Fibroblast of lung (primary cell): ENCODE data around the gene OR52R1. TPM values are rescaled to one million over a fixed set of nuclear protein-coding genes. Genes with fewer than 3 reads are reported as not detected.

Experiments used
- DNase-seq, 2 donors: peaks; one replicate each; pipeline versions ENCODE4 v3.0.0 to v3.0.0-alpha.2; 2010; ENCODE audit warnings: low read depth in 2 of 2
- H2AFZ ChIP-seq: 2 replicates; pipeline ENCODE4 v1.5.1; 2012; ENCODE audit warnings: low read length, control low read depth, inconsistent platforms
- H3K27ac ChIP-seq: 2 replicates; pipeline ENCODE4 v1.5.1; 2011; ENCODE audit warnings: low read length, control low read depth; ENCODE audit not compliant: insufficient read depth
- H3K27me3 ChIP-seq: 2 replicates; pipeline ENCODE4 v1.5.1; 2011; ENCODE audit warnings: mild to moderate bottlenecking, low read length; ENCODE audit not compliant: control insufficient read depth, insufficient read depth
- H3K36me3 ChIP-seq: 2 replicates; pipeline ENCODE4 v1.5.1; 2011; ENCODE audit warnings: low read length; ENCODE audit not compliant: control insufficient read depth, insufficient read depth
- H3K4me1 ChIP-seq: 2 replicates; pipeline ENCODE4 v1.5.1; 2011; ENCODE audit warnings: low read length; ENCODE audit not compliant: control insufficient read depth, insufficient read depth; ENCODE audit errors: extremely low read depth
- H3K4me2 ChIP-seq: 2 replicates; pipeline ENCODE4 v1.5.1; 2011; ENCODE audit warnings: low read length, control low read depth; ENCODE audit not compliant: insufficient read depth; ENCODE audit errors: extremely low read depth
- H3K4me3 ChIP-seq, 4 experiments: fragments of 200-600 bp in 1 of 4; sonication (generic) in 1 of 4; replicated peaks in 1 of 4; 2 replicates each; pipeline ENCODE4 v1.5.1; 2011 to 2016; ENCODE audit warnings: low read length in 4 of 4, low read depth in 3 of 4, mild to moderate bottlenecking in 3 of 4, control low read depth in 2 of 4, inconsistent platforms in 1 of 4, mixed read lengths in 1 of 4; ENCODE audit not compliant: insufficient read depth in 1 of 4; ENCODE audit errors: control extremely low read depth in 1 of 4
- H3K79me2 ChIP-seq: 2 replicates; pipeline ENCODE4 v1.5.1; 2012; ENCODE audit warnings: mild to moderate bottlenecking, low read length, inconsistent platforms; ENCODE audit not compliant: control insufficient read depth, insufficient read depth
- H3K9ac ChIP-seq: 2 replicates; pipeline ENCODE4 v1.5.1; 2011; ENCODE audit warnings: mild to moderate bottlenecking, low read length, control low read depth; ENCODE audit not compliant: insufficient read depth
- H3K9me3 ChIP-seq: 2 replicates; pipeline ENCODE4 v1.5.1; 2012; ENCODE audit warnings: low read depth, low read length; ENCODE audit not compliant: control insufficient read depth, insufficient read depth
- H4K20me1 ChIP-seq: 2 replicates; pipeline ENCODE4 v1.5.1; 2011; ENCODE audit warnings: low read length; ENCODE audit not compliant: control insufficient read depth, insufficient read depth; ENCODE audit errors: extremely low read depth
- EZH2 ChIP-seq: IDR thresholded peaks from 2 replicates; pipeline ENCODE4 v1.5.1; 2012; ENCODE audit warnings: low read length, control low read depth, mild to moderate bottlenecking; ENCODE audit errors: missing control alignments
- polyA plus RNA-seq, 2 donors: library from polyadenylated mRNA; depleted of rRNA in 1 of 2; stranded (reverse) in 1 of 2; unstranded in 1 of 2; fragments of >200 nt; gene quantifications; 2 replicates each; pipeline ENCODE4 v1.2.1, GENCODE V29; 2011 to 2012; ENCODE audit warnings: missing spikeins in 1 of 2
- total RNA-seq: library from RNA; depleted of rRNA; stranded (reverse); fragments of >200 nt; gene quantifications from 2 replicates; pipeline ENCODE4 v1.2.1, GENCODE V29; 2014
- TF ChIP-seq, protein P1 (sequence below), 2 donors: IDR thresholded peaks in 1 of 2; conservative IDR thresholded peaks in 1 of 2; 1 replicate in 1 of 2; 2 replicates in 1 of 2; pipeline ENCODE4 v1.5.1; 2011 to 2012; ENCODE audit warnings: low read length in 2 of 2, control low read depth in 1 of 2, inconsistent platforms in 1 of 2, low read depth in 1 of 2, mild to moderate bottlenecking in 1 of 2

OR52R1 gene
- total and polyA plus RNA-seq, 2 donors (not counting 1 experiment from before 2014, with no cell fraction given): not detected

DNA sequence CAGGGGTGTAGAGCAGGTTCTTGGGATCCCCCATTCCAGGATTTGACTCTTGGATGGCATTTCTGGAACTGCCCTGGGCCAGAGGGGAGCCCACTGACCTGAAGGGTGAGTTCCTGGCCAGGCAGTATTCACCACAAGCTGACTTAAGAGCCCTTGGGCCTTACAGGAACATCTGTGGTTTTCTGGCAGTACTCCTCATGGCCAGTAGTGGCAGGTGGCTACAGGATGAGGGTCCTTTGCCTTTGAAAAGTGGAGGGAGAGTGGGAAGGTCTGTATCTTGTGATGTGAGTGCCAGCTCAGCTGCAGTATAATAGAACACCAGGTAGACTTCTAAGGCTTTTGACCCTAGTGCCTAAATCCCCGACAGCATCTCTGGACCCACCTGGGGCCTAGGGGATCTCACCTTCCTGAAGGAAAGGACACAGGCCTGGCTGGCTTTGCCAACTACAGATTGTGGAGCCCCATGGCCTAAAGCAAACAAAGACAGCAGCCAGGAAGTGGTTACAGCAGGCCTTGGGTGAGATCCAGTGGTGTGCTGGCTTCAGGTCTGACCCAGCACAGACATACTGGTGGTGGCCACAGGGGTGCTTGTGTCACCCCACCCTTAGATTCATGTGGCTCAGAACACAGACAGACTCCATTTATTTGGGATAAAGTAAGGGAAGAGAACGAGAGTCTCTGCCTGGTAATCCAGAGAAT is 35.8 kb upstream of the OR52R1 start:
- no peak overlapping the region for H3K9ac ChIP-seq
- no peaks in the 10 kb centered on the region for H3K9me3 ChIP-seq
- DNase-seq: no peak
- no peaks in the 10 kb centered on the region for H3K27me3 ChIP-seq
- H2AFZ ChIP-seq: no peak overlapping the region
- H3K27ac ChIP-seq: no peak overlapping the region
- TF ChIP-seq, protein P1, sequence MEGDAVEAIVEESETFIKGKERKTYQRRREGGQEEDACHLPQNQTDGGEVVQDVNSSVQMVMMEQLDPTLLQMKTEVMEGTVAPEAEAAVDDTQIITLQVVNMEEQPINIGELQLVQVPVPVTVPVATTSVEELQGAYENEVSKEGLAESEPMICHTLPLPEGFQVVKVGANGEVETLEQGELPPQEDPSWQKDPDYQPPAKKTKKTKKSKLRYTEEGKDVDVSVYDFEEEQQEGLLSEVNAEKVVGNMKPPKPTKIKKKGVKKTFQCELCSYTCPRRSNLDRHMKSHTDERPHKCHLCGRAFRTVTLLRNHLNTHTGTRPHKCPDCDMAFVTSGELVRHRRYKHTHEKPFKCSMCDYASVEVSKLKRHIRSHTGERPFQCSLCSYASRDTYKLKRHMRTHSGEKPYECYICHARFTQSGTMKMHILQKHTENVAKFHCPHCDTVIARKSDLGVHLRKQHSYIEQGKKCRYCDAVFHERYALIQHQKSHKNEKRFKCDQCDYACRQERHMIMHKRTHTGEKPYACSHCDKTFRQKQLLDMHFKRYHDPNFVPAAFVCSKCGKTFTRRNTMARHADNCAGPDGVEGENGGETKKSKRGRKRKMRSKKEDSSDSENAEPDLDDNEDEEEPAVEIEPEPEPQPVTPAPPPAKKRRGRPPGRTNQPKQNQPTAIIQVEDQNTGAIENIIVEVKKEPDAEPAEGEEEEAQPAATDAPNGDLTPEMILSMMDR (conservative IDR thresholded peaks at IDR 0.05 in 1 of 2, IDR thresholded peaks at IDR 0.05 in 1 of 2; ENCODE audit: low read depth in 1 of 2, low read length in 2 of 2): no peak
- TF ChIP-seq EZH2: no peak
- H3K36me3 ChIP-seq: no peaks in the 10 kb centered on the region
- H4K20me1 ChIP-seq: no peaks in the 10 kb centered on the region
- H3K4me3 ChIP-seq: no peak overlapping the region
- no peak overlapping the region for H3K4me2 ChIP-seq
- H3K4me1 ChIP-seq: no peaks in the 10 kb centered on the region
- no peaks in the 10 kb centered on the region for H3K79me2 ChIP-seq

DNA sequence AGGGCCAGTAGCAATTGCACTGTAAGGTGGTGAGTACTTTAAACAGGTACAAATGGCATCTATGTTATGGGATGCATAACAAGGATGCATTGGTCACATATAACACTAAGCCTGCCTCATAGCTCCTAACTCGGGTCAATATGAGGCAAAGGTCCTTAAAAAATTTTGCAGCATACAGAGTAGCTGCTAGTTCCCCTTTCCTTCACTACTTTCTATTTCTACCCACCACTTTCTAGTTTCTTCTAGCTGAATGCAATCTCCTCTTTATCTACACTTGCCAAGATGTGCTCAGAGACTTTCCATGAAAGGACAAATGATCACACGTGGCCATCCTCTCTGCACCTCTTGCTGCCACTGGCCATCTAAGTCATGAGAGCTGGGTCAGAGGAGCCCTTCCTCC is 26.7 kb upstream of the OR52R1 start:
- no peaks in the 10 kb centered on the region for H3K27me3 ChIP-seq
- H3K4me1 ChIP-seq: no peaks in the 10 kb centered on the region
- H2AFZ ChIP-seq: no peak overlapping the region
- no peak for DNase-seq
- no peaks in the 10 kb centered on the region for H3K9me3 ChIP-seq
- H3K4me3 ChIP-seq: no peak overlapping the region
- H3K9ac ChIP-seq: no peak overlapping the region
- no peak overlapping the region for H3K4me2 ChIP-seq
- TF ChIP-seq, protein P1 (conservative IDR thresholded peaks at IDR 0.05 in 1 of 2, IDR thresholded peaks at IDR 0.05 in 1 of 2; ENCODE audit: low read depth in 1 of 2, low read length in 2 of 2): no peak
- TF ChIP-seq EZH2: no peak
- H4K20me1 ChIP-seq: no peaks in the 10 kb centered on the region
- H3K36me3 ChIP-seq: no peaks in the 10 kb centered on the region
- no peaks in the 10 kb centered on the region for H3K79me2 ChIP-seq
- no peak overlapping the region for H3K27ac ChIP-seq

DNA sequence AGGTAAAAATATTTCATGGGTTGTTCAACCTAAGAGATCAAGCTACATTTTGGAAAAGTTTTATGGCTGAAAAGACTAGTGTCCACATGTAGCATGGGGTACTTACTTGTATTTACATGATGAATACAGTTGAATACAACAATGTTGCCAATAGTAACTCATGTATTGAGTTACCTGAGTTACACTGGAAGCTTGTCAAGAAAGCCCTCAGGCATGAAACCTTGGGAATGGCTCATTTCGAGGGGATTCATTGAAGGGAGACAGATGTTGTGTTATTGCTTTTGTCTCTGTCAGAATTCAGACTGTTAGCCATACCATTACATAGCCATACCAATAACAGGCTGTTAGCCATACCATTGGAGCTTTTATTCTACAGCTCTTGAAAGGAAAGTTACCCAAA is 26.2 kb upstream of the OR52R1 start:
- H3K9ac ChIP-seq: no peak overlapping the region
- no peak for DNase-seq
- no peak overlapping the region for H3K4me2 ChIP-seq
- H3K79me2 ChIP-seq: no peaks in the 10 kb centered on the region
- no peaks in the 10 kb centered on the region for H3K4me1 ChIP-seq
- H3K27ac ChIP-seq: no peak overlapping the region
- TF ChIP-seq EZH2: no peak
- TF ChIP-seq, protein P1 (conservative IDR thresholded peaks at IDR 0.05 in 1 of 2, IDR thresholded peaks at IDR 0.05 in 1 of 2; ENCODE audit: low read depth in 1 of 2, low read length in 2 of 2): no peak
- H3K4me3 ChIP-seq: no peak overlapping the region
- H3K36me3 ChIP-seq: no peaks in the 10 kb centered on the region
- no peaks in the 10 kb centered on the region for H3K9me3 ChIP-seq
- no peaks in the 10 kb centered on the region for H4K20me1 ChIP-seq
- H2AFZ ChIP-seq: no peak overlapping the region
- H3K27me3 ChIP-seq: no peaks in the 10 kb centered on the region
